ENCODE results near the gene FMN1. TPM values are rescaled to one million over a fixed set of nuclear protein-coding genes. Genes with fewer than 3 reads are reported as not detected.

FMN1 gene
- total RNA-seq, 1 donor from 2014 or later, result 4.2 TPM

DNA sequence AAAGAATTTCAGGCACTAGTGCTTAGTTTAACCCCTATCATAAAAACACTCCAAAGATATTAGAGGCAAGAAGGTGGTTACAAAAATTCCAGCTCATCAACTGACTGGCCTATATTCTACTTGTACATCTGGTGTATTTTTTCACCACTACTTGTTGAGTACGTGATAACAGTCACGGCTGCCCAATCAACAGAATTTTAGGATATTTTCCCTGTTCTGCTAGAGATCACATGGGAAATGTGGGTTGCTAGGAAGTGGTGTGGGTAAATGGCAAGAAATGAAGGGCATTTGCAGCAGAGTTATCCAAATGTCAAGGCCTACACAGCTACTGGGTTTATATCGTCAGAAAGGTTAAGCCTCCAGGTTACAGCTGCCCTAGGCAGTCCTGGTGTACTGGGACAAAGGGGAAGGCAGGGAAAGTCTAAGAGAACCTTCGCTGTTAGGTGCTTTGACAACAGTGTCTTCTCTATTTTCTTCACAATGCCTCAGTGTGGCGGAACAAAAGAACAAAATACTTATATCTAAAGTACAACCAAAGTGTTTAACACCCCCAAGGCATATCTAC is 81.9 kb downstream of the FMN1 start:
- Mint-ChIP-seq H3K9me3 (ENCODE audit: unreplicated experiment) (no peaks in the 10 kb centered on the region), H3K27me3 (ENCODE audit: unreplicated experiment) (no peaks in the 10 kb centered on the region), H3K4me3 (ENCODE audit: unreplicated experiment) (no peak overlapping the region), H3K36me3 (ENCODE audit: unreplicated experiment) (no peaks in the 10 kb centered on the region), H3K4me1 (ENCODE audit: unreplicated experiment) (peaks cover 66% of the 10 kb centered on the region), H3K27ac (ENCODE audit: unreplicated experiment) (peak overlapping the region; percentile 76)
- no peak for TF ChIP-seq CTCF (IDR thresholded peaks at IDR 0.05)
- no peak for DNase-seq (ENCODE audit: extremely low spot score, unreplicated experiment)

- no peaks in the 10 kb centered on the region for H3K27me3 Mint-ChIP-seq (ENCODE audit: unreplicated experiment)
- no peak for TF ChIP-seq CTCF (IDR thresholded peaks at IDR 0.05)
- H3K27ac Mint-ChIP-seq (ENCODE audit: unreplicated experiment), result peak overlapping the region; percentile 78
- H3K36me3 Mint-ChIP-seq (ENCODE audit: unreplicated experiment), result no peaks in the 10 kb centered on the region
- no peaks in the 10 kb centered on the region for H3K9me3 Mint-ChIP-seq (ENCODE audit: unreplicated experiment)
- no peak for DNase-seq (ENCODE audit: extremely low spot score, unreplicated experiment)
- peaks cover 67% of the 10 kb centered on the region for H3K4me1 Mint-ChIP-seq (ENCODE audit: unreplicated experiment)
- no peak overlapping the region for H3K4me3 Mint-ChIP-seq (ENCODE audit: unreplicated experiment)
Observed at GRCh38 chr15:33111041-33111451, 83.5 kb downstream of the FMN1 start.

DNA sequence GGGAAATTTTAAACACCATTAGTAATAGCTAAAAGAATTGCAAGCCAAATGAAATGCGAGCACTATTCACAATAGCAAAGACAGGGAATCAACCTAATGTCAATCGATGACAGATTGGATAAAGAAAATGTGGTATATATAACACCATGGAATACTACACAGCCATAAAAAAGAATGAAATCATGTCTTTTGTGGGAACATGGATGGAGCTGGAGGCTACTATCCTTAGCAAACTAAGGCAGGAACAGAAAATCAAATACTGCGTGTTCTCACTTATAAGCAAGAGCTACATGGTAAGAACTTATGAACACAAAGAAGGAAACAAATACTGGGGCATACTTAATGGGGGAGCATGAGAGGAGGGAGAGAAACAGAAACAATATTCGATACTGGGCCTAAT is 85.2 kb downstream of the FMN1 start:
- Mint-ChIP-seq H3K27me3 (ENCODE audit: unreplicated experiment) (no peaks in the 10 kb centered on the region), H3K4me1 (ENCODE audit: unreplicated experiment) (peaks cover 55% of the 10 kb centered on the region), H3K27ac (ENCODE audit: unreplicated experiment) (no peak overlapping the region), H3K9me3 (ENCODE audit: unreplicated experiment) (no peaks in the 10 kb centered on the region), H3K36me3 (ENCODE audit: unreplicated experiment) (no peaks in the 10 kb centered on the region), H3K4me3 (ENCODE audit: unreplicated experiment) (no peak overlapping the region)
- DNase-seq (ENCODE audit: extremely low spot score, unreplicated experiment), result no peak
- no peak for TF ChIP-seq CTCF (IDR thresholded peaks at IDR 0.05)

DNA sequence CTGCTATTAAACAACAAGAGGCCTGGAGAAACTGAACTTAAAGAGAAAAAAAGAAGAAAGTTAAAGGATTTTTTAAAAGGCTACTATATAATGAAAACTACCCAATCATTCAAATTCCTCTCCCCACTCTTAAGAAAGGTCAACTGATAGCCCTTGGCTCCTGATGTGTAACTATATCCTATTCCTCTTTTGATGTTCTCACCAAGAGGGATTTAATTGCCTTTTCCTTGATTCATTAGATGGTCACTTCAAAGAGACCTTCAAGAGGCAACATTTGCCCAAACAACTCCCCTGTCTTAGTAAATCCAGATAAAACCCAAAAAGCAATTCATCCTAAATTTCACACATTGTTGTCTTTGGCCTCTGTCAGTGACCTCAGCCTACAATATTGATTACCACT is 86.0 kb downstream of the FMN1 start:
- no peak for DNase-seq (ENCODE audit: extremely low spot score, unreplicated experiment)
- no peaks in the 10 kb centered on the region for H3K9me3 Mint-ChIP-seq (ENCODE audit: unreplicated experiment)
- TF ChIP-seq CTCF (IDR thresholded peaks at IDR 0.05), result no peak
- H3K36me3 Mint-ChIP-seq (ENCODE audit: unreplicated experiment), result no peaks in the 10 kb centered on the region
- H3K4me3 Mint-ChIP-seq (ENCODE audit: unreplicated experiment), result no peak overlapping the region
- H3K27me3 Mint-ChIP-seq (ENCODE audit: unreplicated experiment), result no peaks in the 10 kb centered on the region
- no peak overlapping the region for H3K27ac Mint-ChIP-seq (ENCODE audit: unreplicated experiment)
- H3K4me1 Mint-ChIP-seq (ENCODE audit: unreplicated experiment), result peaks cover 56% of the 10 kb centered on the region

DNA sequence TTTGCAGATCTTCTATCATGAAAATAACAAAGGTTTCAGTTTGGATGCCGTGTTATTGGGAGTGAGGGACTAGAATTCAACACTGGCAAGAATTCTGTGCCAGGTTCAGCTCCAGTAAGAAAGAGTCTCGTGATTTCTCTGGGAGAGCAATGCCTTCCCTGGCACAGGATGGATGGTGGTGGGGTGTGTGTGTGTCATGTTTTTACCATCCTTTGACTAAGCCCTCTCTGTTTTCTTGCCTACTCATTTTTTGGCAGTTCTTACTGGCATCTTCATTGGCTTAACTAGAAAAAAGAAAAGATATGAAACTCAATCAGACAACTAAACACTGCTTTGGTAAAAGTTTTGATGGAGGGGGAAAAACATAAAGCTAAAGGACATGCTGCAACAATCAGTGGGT is 86.6 kb downstream of the FMN1 start:
- Mint-ChIP-seq H3K9me3 (ENCODE audit: unreplicated experiment) (no peaks in the 10 kb centered on the region), H3K27ac (ENCODE audit: unreplicated experiment) (peak overlapping the region; percentile 19), H3K27me3 (ENCODE audit: unreplicated experiment) (no peaks in the 10 kb centered on the region), H3K36me3 (ENCODE audit: unreplicated experiment) (no peaks in the 10 kb centered on the region), H3K4me1 (ENCODE audit: unreplicated experiment) (peaks cover 53% of the 10 kb centered on the region), H3K4me3 (ENCODE audit: unreplicated experiment) (no peak overlapping the region)
- TF ChIP-seq CTCF (IDR thresholded peaks at IDR 0.05), result no peak
- no peak for DNase-seq (ENCODE audit: extremely low spot score, unreplicated experiment)

Measured in osteocyte (in vitro differentiated cells).